Measurements from ENCODE around the gene CFAP53. TPM values are rescaled to one million over a fixed set of nuclear protein-coding genes. Genes with fewer than 3 reads are reported as not detected.
A peak's percentile ranks its signal among the peaks of the same experiment; 100 is the strongest.

CFAP53 gene
- total and polyA plus RNA-seq, 2 of the 4 experiments (the other 2 are of a cell fraction): under 0.01 to 0.12 TPM

DNA sequence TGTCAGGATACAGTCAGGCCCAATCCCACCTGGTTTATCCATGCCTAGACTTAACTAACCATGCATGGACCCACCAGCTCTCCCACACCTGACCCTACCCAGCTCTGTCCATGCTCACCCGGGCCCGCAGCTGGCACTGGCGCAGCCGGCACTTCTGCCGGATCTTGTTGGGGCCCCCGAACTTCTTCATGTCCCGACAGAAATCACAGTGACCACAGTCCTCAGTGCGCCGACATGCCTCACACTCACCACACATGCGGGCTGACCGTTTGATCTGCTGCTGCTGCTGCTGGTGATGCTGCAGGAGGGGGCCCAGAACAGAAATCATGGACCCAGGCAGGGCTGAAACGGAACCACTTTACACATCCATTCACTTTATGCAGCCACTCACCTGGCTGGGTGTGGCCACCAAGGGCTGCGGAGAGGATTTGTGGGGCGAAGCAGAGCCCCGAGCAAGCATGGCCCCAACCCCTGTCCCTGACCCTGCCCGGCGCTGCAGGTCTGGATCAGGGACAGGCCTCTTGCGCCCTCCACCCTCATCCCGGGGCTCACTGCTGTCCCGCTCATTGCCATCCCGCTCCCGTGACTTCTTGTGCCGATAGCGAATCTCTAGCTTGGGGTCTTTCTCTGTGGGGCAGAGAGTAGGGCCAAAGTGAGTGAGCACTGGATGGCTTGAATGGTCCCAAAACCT lies 19.5 kb upstream of the CFAP53 start:
- H3K36me3 ChIP-seq (ENCODE audit: control insufficient read depth, insufficient read depth, low read length): peaks cover 30% of the 10 kb centered on the region
- TF ChIP-seq CHD1 (IDR thresholded peaks at IDR 0.05; ENCODE audit: low read depth, low read length) (no peak), RFX5 (IDR thresholded peaks at IDR 0.05; ENCODE audit: low read depth, low read length) (no peak), NFE2L2 (IDR thresholded peaks at IDR 0.05; ENCODE audit: low read depth, low read length) (no peak), MAZ (IDR thresholded peaks at IDR 0.05; ENCODE audit: borderline replicate concordance, low read depth, low read length) (no peak), SMC3 (IDR thresholded peaks at IDR 0.05; ENCODE audit: low read depth, low read length) (no peak)
- TF ChIP-seq, protein P1, sequence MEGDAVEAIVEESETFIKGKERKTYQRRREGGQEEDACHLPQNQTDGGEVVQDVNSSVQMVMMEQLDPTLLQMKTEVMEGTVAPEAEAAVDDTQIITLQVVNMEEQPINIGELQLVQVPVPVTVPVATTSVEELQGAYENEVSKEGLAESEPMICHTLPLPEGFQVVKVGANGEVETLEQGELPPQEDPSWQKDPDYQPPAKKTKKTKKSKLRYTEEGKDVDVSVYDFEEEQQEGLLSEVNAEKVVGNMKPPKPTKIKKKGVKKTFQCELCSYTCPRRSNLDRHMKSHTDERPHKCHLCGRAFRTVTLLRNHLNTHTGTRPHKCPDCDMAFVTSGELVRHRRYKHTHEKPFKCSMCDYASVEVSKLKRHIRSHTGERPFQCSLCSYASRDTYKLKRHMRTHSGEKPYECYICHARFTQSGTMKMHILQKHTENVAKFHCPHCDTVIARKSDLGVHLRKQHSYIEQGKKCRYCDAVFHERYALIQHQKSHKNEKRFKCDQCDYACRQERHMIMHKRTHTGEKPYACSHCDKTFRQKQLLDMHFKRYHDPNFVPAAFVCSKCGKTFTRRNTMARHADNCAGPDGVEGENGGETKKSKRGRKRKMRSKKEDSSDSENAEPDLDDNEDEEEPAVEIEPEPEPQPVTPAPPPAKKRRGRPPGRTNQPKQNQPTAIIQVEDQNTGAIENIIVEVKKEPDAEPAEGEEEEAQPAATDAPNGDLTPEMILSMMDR (conservative IDR thresholded peaks at IDR 0.05; ENCODE audit: low read depth, low read length): no peak
- no peak overlapping the region; the same call in 1 of the 2 replicates for H3K4me2 ChIP-seq (ENCODE audit: low read depth, low read length)
- no peak overlapping the region for H4K91ac ChIP-seq (ENCODE audit: insufficient read depth, low read depth, low read length)
- no peak overlapping the region for H3K56ac ChIP-seq (ENCODE audit: extremely low read depth, insufficient read depth, low read length)
- H2BK20ac ChIP-seq (ENCODE audit: low read depth, low read length): no peak overlapping the region
- 0 out of 4 replicates have a peak overlapping the region, but pooled peaks of 1 of the 2 experiments have one; percentile 39 for H4K8ac ChIP-seq (ENCODE audit: low read depth in 2 of 2, low read length in 2 of 2)
- WGBS, 2 experiments (ENCODE audit: extremely low coverage in 2 of 2, insufficient read length in 1 of 2): 93% methylated on average over 11 of the region's 24 CpGs; no CpG with 5 or more reads in 1 of the 2 experiments
- peaks cover 2% of the 10 kb centered on the region; the same call in 1 of the 2 replicates for H3K27me3 ChIP-seq (ENCODE audit: control insufficient read depth, insufficient read depth, low read length)
- no peak overlapping the region for H3K4me3 ChIP-seq (ENCODE audit: insufficient read depth, low read depth, low read length)
- ATAC-seq (ENCODE audit: low read depth): no peak
- no peak overlapping the region for H3K27ac ChIP-seq (ENCODE audit: insufficient read depth, low read length)
- H2BK120ac ChIP-seq (ENCODE audit: low read depth, low read length): no peak overlapping the region
- no peaks in the 10 kb centered on the region for H3K9me3 ChIP-seq (ENCODE audit: control insufficient read depth, insufficient read depth, low read length)
- intact Hi-C loops (cut with micrococcal nuclease): loop anchor here (5.0 to 10.0 kb wide), 2 partner anchors 72 to 791 kb away; partner anchors contain the start of gene RPL17
- H4K20me1 ChIP-seq (ENCODE audit: insufficient read depth, low read length): peaks cover 3% of the 10 kb centered on the region; the same call in 1 of the 2 replicates
- H2AK9ac ChIP-seq (replicated peaks; ENCODE audit: low read depth, low read length, poor library complexity): peak overlapping the region; percentile 79
- H3K14ac ChIP-seq (replicated peaks; ENCODE audit: low read depth, low read length): no peak overlapping the region
- ChIA-PET CTCF (no interaction called here), POLR2A (ENCODE audit: unreplicated experiment) (no interaction called here)
- no peak overlapping the region for H3K18ac ChIP-seq (ENCODE audit: low read depth, low read length)
- BruUV-seq (replicated peaks): no TSS peak
- H3K9me1 ChIP-seq (ENCODE audit: insufficient read depth, low read length): peaks cover under 1% of the 10 kb centered on the region; the same call in 1 of the 2 replicates
- no peak overlapping the region for H3K4ac ChIP-seq (ENCODE audit: low read depth, low read length)
- no peak overlapping the region for H2BK15ac ChIP-seq (ENCODE audit: low read depth, low read length)
- H2AFZ ChIP-seq (replicated peaks; ENCODE audit: low read length, poor library complexity): no peak overlapping the region
- H3K4me1 ChIP-seq (ENCODE audit: control insufficient read depth, insufficient read depth, low read length): peaks cover 3% of the 10 kb centered on the region; the same call in 1 of the 2 replicates
- no peak overlapping the region for H3K23ac ChIP-seq (ENCODE audit: low read depth, low read length)
- H4K5ac ChIP-seq (ENCODE audit: low read depth, low read length): no peak overlapping the region
- H2BK5ac ChIP-seq (ENCODE audit: low read depth, low read length, poor library complexity, severe bottlenecking): no peak overlapping the region
- in situ Hi-C loops (cut with MboI; ENCODE audit: low sequenced_read_pairs): loop anchor here (25.0 kb wide), 2 partner anchors 752 to 1648 kb away; partner anchors contain the start of gene SMAD4
- H3K9ac ChIP-seq (ENCODE audit: low read depth, low read length): no peak overlapping the region
- peaks cover 8 to 28% of the 10 kb centered on the region in 2 experiments; a peak in 3 of 4 replicates for H3K79me1 ChIP-seq (ENCODE audit: low read depth in 1 of 2, low read length in 2 of 2)
- dilution Hi-C loops (cut with HindIII; ENCODE audit: low sequenced_read_pairs, unreplicated experiment): no loop called here
- DNase-seq: no peak
- no peak overlapping the region for H2AK5ac ChIP-seq (ENCODE audit: low read depth, low read length)
